NCI-H146 treated with DMSO at 0.1 percent for 48 hours (cell line): ENCODE results near the gene EEF1AKMT4.

Source experiments
- DNase-seq: peaks from one replicate; lab custom pipeline; 2025; ENCODE audit not compliant: unreplicated experiment; lab: John Stamatoyannopoulos, UW

The EEF1AKMT4 gene

GRCh38 chr3:184235381-184236032, 14.0 kb upstream of the EEF1AKMT4 start:
- no peak for DNase-seq

DNA sequence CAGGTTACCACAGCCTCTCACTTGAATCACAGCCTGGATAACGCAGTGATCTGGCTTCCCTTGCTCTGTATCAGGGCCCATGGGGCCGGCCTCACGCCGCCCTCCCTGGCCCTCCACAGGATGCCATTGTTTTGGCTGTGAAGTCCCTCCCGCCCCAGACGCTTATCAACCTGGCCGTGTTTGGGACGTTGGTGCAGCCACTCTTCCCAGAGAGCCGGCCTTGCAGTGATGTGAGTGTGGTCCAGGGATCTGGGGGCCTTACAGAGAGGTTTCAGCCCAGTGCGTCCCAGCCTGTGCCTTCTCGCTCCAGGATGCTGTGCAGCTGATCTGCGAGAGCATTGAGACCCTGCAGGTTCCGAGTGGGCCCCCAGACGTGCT, 13.4 kb upstream of the EEF1AKMT4 start:
- DNase-seq, result no peak

- no peak for DNase-seq
These were observed 12.8 kb upstream of the EEF1AKMT4 start for GRCh38 chr3:184236636-184237035.

GRCh38 chr3:184237211-184237610, 12.3 kb upstream of the EEF1AKMT4 start:
- DNase-seq, result no peak

DNA sequence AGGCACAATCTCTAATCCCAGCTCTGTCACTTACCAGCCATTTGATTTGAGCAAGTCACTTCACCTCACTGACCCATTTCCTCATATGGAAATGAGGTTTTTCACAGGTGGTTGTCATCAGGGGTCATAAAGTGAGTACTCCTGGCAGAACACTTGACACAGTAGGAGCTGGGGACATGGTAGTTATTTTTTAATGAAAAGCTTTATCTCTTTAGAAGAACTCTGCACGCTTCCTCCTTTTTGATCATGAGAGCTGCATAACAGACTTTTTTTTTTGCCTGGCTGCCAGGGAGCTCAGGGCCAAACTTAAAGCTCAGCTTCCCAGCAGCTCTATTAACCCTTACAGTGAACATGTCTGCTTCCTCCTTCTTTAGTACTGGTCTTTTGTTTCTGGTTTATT, 11.7 kb upstream of the EEF1AKMT4 start:
- DNase-seq, result no peak

GRCh38 chr3:184238246-184238818, 11.1 kb upstream of the EEF1AKMT4 start:
- no peak for DNase-seq

DNA sequence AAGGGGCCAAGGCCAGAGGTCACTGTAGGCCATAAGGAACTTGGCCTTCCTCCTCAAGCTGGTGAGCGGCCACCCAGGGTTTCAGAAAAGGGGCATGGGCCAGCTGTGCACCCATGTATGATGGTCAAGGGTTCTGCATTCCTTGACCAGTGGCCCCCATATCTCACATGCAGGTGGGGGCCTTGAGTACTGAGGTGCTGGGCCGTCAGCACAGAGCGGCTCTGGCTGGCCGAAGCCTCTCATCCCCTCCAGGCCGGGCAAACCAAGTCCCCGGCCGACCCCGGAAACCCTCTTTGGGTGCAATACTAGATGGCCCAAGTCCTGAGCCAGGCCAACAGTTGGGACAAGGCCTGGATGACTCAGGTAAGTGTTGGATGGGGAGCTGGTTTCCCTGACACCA, 10.3 kb upstream of the EEF1AKMT4 start:
- no peak for DNase-seq

GRCh38 chr3:184239708-184240107, 9.8 kb upstream of the EEF1AKMT4 start:
- DNase-seq, result no peak

DNA sequence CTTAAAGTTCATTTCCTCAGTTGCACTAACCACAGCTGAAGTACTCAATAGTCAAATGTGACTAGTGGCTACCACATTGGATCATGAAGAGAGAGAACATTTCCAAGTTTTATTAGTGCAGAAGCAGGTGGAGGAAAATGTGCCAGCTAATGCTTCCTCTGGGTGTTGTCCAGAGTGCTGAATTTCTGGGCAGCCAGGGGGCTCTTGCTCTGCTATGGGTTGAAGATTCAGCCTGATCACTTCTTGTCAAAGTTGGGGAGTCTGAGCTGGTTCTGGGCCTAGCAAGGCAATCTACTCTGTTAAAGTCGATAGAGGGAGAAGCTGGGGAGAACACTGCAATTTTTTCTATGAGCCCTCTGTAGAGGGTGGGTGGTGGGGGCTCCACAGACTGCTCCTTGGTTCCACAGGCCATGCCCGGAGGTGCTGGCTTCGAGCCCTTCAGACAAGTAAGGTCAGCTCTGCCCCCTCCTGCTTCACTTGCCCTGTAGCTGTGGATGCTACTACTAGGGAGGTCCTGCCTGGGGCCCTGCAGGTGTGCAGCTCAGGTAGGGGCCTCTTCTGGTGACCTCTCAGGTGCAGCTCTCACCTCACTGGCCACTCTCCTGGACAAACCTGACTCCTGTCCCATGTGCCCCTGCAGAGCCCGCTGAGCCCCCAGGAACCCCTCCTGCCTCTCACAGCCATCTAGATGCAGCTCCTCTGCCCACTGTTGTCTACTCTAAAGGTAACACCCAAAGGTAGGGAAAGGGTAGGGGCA, 8.9 kb upstream of the EEF1AKMT4 start:
- no peak for DNase-seq

GRCh38 chr3:184241141-184241446, 8.4 kb upstream of the EEF1AKMT4 start:
- no peak for DNase-seq

DNA sequence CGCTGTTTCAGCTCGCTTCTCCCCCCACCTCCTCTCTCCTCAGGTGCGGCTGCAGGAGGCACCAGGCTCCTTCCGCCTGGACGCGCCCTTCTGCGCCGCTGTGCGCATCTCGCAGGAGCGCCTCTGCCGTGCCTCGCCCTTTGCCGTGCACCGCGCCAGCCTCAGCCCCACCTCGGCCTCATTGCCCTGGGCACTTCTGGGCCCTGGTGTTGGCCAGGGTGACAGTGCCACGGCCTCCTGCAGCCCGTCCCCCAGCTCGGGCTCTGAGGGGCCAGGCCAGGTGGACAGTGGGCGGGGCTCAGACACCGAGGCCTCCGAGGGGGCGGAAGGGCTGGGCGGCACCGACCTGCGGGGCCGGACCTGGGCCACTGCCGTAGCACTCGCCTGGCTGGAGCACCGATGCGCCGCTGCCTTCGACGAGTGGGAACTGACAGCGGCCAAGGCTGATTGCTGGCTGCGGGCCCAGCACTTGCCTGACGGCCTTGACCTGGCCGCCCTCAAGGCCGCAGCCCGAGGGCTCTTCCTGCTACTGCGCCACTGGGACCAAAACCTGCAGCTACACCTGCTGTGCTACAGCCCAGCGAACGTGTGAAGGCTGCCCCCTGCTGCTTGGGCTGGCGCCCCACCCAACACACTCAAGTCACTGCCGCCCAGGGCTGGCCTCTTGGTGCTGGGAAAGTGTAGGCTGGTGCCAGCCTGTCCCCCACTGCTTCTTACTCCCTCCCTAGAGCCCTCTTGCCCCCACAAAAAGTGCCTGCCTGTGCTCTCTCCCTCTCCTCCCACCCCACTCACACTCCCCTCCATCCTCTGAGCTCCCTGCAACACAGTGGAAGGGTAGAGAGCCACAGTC, 7.8 kb upstream of the EEF1AKMT4 start:
- no peak for DNase-seq

GRCh38 chr3:184242297-184242685, 7.2 kb upstream of the EEF1AKMT4 start:
- DNase-seq, result no peak

DNA sequence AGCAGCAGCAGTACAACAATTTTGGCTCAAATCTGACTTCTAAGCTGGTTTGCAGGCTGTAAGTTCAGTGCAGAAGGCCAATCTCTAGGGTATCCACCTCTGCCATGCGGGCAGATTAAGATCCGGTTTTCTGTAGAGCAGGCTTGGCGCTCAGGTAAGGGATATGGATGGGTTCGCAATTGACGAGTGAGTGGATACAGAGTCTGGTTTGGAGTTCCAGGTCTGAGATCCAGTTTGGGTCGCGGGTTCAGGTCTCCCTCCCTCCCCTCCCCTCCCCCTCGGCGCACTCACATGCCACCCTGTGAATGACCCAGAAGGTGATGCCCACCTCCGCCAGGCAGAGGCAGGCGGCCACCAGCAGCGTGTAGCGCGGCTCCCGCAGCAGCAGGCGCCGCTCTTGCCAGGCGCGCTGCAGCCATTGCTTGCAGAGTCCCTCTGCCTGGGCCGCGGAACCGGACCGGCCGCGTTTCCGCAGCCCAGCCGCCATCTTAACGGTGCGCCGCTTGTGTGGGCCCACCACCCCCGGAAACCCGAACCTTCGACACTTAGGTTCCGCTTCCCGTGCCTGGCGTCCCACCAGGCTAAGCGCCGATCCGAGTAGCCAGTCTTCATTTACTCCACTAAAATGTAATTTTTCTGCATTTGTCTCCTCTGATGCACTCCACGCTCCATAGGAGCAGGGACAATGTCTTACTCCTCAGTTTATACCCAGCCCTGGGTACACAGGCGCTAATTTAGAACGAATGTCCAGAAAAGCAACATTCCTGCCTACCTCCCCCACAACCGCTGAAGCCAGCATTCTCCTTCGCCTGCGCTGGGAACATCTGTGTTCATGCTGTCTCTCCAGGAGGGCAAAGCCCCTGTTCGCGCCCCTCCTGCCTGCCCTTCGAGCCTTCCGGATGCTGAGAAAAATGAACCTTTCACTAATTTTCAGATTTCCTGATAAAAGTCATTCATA, 739 bp upstream of the EEF1AKMT4 start, which contains the start of gene ALG3:
TSS of gene ALG3 (minus strand) at position 509 of the 958 bp plus-strand sequence. CDS start at position 487, 22 bp downstream.
- DNase-seq, result peak; percentile 70

- DNase-seq, result peak; percentile 96
These were observed 826 bp downstream of the EEF1AKMT4 start for GRCh38 chr3:184250167-184250828.

DNA sequence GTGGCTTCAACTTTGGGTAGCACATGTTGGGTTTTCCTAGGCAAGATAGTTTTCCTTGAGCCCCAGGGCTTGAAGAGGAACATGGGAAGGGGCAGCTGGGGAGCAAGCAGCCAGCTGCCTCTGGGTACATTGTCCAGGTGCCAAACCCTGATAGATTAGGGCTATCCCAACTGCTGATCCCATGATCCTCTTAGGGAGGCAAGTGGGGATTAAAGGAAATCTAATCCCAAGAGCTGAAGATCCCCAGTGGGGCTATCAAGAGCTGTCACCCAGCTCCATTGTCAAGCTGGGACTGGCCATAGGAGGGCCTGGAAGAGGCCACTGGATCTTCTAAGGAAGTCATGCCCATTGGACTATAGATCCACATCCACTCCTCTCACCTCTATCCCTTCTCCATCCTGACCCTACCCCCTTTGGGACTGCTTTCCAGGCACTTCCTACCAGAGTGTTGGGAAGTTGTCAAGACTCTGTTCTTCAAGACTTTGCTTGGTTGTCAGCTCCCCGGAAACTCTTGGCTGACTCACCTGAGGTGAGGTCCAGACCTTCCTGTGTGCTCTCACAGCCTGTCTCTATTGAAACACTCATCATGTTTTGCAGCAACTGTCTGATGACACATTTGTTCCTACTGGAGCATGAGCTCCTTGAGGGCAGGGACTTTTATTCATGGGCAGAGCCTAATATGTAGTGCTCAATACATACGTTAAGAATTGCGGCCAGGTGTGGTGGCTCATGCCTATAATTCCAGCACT, 6.0 kb downstream of the EEF1AKMT4 start:
- no peak for DNase-seq

- no peak for DNase-seq
These were observed 7.8 kb downstream of the EEF1AKMT4 start for GRCh38 chr3:184257083-184257915.

DNA sequence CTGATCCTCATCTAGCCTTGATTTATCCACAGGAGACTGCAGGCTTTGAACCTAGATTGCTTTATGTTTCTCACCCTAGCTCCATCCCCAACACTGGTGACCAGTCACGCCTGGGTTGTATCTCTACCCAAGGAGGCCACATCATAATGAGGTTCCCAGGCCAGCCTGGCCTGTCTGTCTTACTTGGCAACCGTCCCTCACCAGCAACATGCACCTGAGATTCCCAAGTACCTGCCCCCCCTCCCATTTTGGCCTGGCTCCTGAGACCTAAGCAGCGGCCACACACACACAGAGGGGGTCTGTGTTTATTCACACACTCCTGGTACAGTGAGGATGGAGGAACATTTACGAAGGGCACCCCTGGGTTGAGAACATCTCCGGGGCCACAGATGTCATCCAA, 9.5 kb downstream of the EEF1AKMT4 start:
- DNase-seq, result no peak

- DNase-seq, result no peak
These were observed 10.0 kb downstream of the EEF1AKMT4 start for GRCh38 chr3:184259396-184259877.
